Measurements from ENCODE around the gene CCDC171.
"Not testable (repeated sequence)": the region's sequence is repeated elsewhere in the genome, so short reads cannot be mapped to it uniquely, and the experiment has no call there.

The CCDC171 gene

GRCh38 chr9:15570769-15571168, 17.9 kb downstream of the CCDC171 start:
- no peak for DNase-seq (ENCODE audit: low read depth)

- DNase-seq (ENCODE audit: low read depth), result no peak
Observed at GRCh38 chr9:15572200-15572770, 19.4 kb downstream of the CCDC171 start.

GRCh38 chr9:15576350-15577050, 23.7 kb downstream of the CCDC171 start:
- no peak for DNase-seq (ENCODE audit: low read depth)

- DNase-seq (ENCODE audit: low read depth), result no peak
Observed at GRCh38 chr9:15578714-15579113, 25.9 kb downstream of the CCDC171 start.

- DNase-seq (ENCODE audit: low read depth), result no peak
Observed at GRCh38 chr9:15584379-15584778, 31.5 kb downstream of the CCDC171 start.

GRCh38 chr9:15592317-15592716, 39.5 kb downstream of the CCDC171 start:
- DNase-seq (ENCODE audit: low read depth), result no peak

- DNase-seq (ENCODE audit: low read depth), result not testable (repeated sequence)
Observed at GRCh38 chr9:15592940-15593339, 40.1 kb downstream of the CCDC171 start.

GRCh38 chr9:15600666-15601330, 48.0 kb downstream of the CCDC171 start:
- DNase-seq (ENCODE audit: low read depth), result not testable (repeated sequence)

GRCh38 chr9:15606643-15607472, 54.0 kb downstream of the CCDC171 start:
- no peak for DNase-seq (ENCODE audit: low read depth)

- DNase-seq (ENCODE audit: low read depth), result no peak
Observed at GRCh38 chr9:15612962-15613361, 60.1 kb downstream of the CCDC171 start.

GRCh38 chr9:15617782-15618181, 64.9 kb downstream of the CCDC171 start:
- no peak for DNase-seq (ENCODE audit: low read depth)

GRCh38 chr9:15618540-15619331, 65.9 kb downstream of the CCDC171 start:
- DNase-seq (ENCODE audit: low read depth), result no peak

- DNase-seq (ENCODE audit: low read depth), result no peak
Observed at GRCh38 chr9:15622318-15622971, 69.6 kb downstream of the CCDC171 start.

- no peak for DNase-seq (ENCODE audit: low read depth)
Observed at GRCh38 chr9:15635752-15636151, 82.9 kb downstream of the CCDC171 start.

- no peak for DNase-seq (ENCODE audit: low read depth)
Observed at GRCh38 chr9:15640121-15640520, 87.3 kb downstream of the CCDC171 start.

- no peak for DNase-seq (ENCODE audit: low read depth)
Observed at GRCh38 chr9:15641291-15641690, 88.4 kb downstream of the CCDC171 start.

- peak; percentile 8 for DNase-seq (ENCODE audit: low read depth)
Observed at GRCh38 chr9:15642369-15642962, 89.6 kb downstream of the CCDC171 start.

- no peak for DNase-seq (ENCODE audit: low read depth)
Observed at GRCh38 chr9:15670246-15670645, 117.4 kb downstream of the CCDC171 start.

- DNase-seq (ENCODE audit: low read depth), result no peak
Observed at GRCh38 chr9:15670894-15671293, 118.1 kb downstream of the CCDC171 start.

- no peak for DNase-seq (ENCODE audit: low read depth)
Observed at GRCh38 chr9:15693701-15694100, 140.9 kb downstream of the CCDC171 start.

GRCh38 chr9:15696979-15697378, 144.1 kb downstream of the CCDC171 start:
- DNase-seq (ENCODE audit: low read depth), result no peak

Measured in non-pigmented ciliary epithelial cell (primary cell).